ENCODE measurements around the gene SLC12A3.

GRCh38 chr16:56929639-56930038 is 64.6 kb downstream of the SLC12A3 start:
- TF ChIP-seq POLR2A (IDR thresholded peaks at IDR 0.05) (no peak), CTCF (IDR thresholded peaks at IDR 0.05) (no peak)
